HepG2 (cell line): ENCODE measurements around the gene ERCC4. TPM values are rescaled to one million over a fixed set of nuclear protein-coding genes. Genes with fewer than 3 reads are reported as not detected.

Experiments used
- ATF7 ChIP-seq, 2 experiments: fragments of 450-650 bp in 1 of 2; sonication (generic) in 1 of 2; formaldehyde crosslinking in 1 of 2; IDR thresholded peaks; 2 replicates each; pipeline versions ENCODE4 v1.4.0 to v1.6.1; 2016 to 2020; ENCODE audit warnings: antibody characterized with exemption in 1 of 2, mild to moderate bottlenecking in 1 of 2, missing genetic modification reagents in 1 of 2
- CBFB ChIP-seq: sonication (generic); formaldehyde crosslinking; IDR thresholded peaks from 2 replicates; pipeline ENCODE4 v1.4.0; 2020; ENCODE audit warnings: missing genetic modification reagents
- DDIT3 ChIP-seq: sonication (generic); formaldehyde crosslinking; IDR thresholded peaks from 2 replicates; pipeline ENCODE4 v1.4.0; 2020; ENCODE audit warnings: mild to moderate bottlenecking, missing genetic modification reagents
- E2F5 ChIP-seq: sonication (generic); formaldehyde crosslinking; conservative IDR thresholded peaks from 2 replicates; pipeline ENCODE4 v1.4.0; 2020; ENCODE audit warnings: missing genetic modification reagents
- HNF4G ChIP-seq, 2 experiments: sonication (generic) in 1 of 2; formaldehyde crosslinking in 1 of 2; IDR thresholded peaks; 2 replicates each; pipeline versions ENCODE4 v1.4.0 to v1.6.1; 2011 to 2020; ENCODE audit warnings: borderline replicate concordance in 2 of 2, low read depth in 2 of 2, mild to moderate bottlenecking in 2 of 2, low read length in 1 of 2, missing genetic modification reagents in 1 of 2, moderate library complexity in 1 of 2
- MEIS2 ChIP-seq: sonication (generic); formaldehyde crosslinking; IDR thresholded peaks from 2 replicates; pipeline ENCODE4 v1.9.0; 2021; ENCODE audit warnings: mild to moderate bottlenecking, missing genetic modification reagents
- MTERF4 ChIP-seq: sonication (generic); formaldehyde crosslinking; IDR thresholded peaks from 2 replicates; pipeline ENCODE4 v1.8.0; 2023; ENCODE audit warnings: mild to moderate bottlenecking, missing genetic modification reagents
- NKX3-1 ChIP-seq: sonication (generic); formaldehyde crosslinking; IDR thresholded peaks from 2 replicates; pipeline ENCODE4 v1.5.0; 2020; ENCODE audit warnings: missing genetic modification reagents
- NR2F6 ChIP-seq, 2 experiments: IDR thresholded peaks; 2 replicates each; pipeline ENCODE4 v1.6.1; 2016; ENCODE audit warnings: antibody characterized with exemption in 1 of 2, mild to moderate bottlenecking in 1 of 2
- PLSCR1 ChIP-seq: sonication (generic); formaldehyde crosslinking; IDR thresholded peaks from 2 replicates; pipeline ENCODE4 v1.5.0; 2020; ENCODE audit warnings: missing genetic modification reagents, mild to moderate bottlenecking, borderline replicate concordance
- SMYD3 ChIP-seq: sonication (generic); formaldehyde crosslinking; IDR thresholded peaks from 2 replicates; pipeline ENCODE4 v1.8.1; 2023; ENCODE audit warnings: mild to moderate bottlenecking, missing genetic modification reagents
- SP2 ChIP-seq: sonication (generic); formaldehyde crosslinking; IDR thresholded peaks from 2 replicates; pipeline ENCODE4 v1.5.1; 2020; ENCODE audit warnings: mild to moderate bottlenecking, missing genetic modification reagents
- STAG1 ChIP-seq: sonication (generic); formaldehyde crosslinking; IDR thresholded peaks from 2 replicates; pipeline ENCODE4 v1.4.0; 2020; ENCODE audit warnings: missing genetic modification reagents
- TBP ChIP-seq: sonication (generic); formaldehyde crosslinking; IDR thresholded peaks from 2 replicates; pipeline ENCODE4 v1.5.0; 2020; ENCODE audit warnings: missing genetic modification reagents
- ZBTB42 ChIP-seq: sonication (generic); formaldehyde crosslinking; IDR thresholded peaks from 2 replicates; pipeline ENCODE4 v1.5.0; 2020; ENCODE audit warnings: mild to moderate bottlenecking, missing genetic modification reagents
- ZNF205 ChIP-seq: IDR thresholded peaks from 2 replicates; pipeline ENCODE4 v1.6.1; 2018; ENCODE audit warnings: missing biosample characterization, missing genetic modification reagents
- ZNF552 ChIP-seq: sonication (generic); formaldehyde crosslinking; IDR thresholded peaks from 2 replicates; pipeline ENCODE4 v1.9.0; 2022; ENCODE audit warnings: missing genetic modification reagents, mild to moderate bottlenecking, borderline replicate concordance
- ZNF577 ChIP-seq: sonication (generic); formaldehyde crosslinking; IDR thresholded peaks from 2 replicates; pipeline ENCODE4 v1.4.0; 2020; ENCODE audit warnings: mild to moderate bottlenecking, low read depth, missing genetic modification reagents, borderline replicate concordance
- ZNF790 ChIP-seq: sonication (generic); formaldehyde crosslinking; IDR thresholded peaks from 2 replicates; pipeline ENCODE4 v1.8.0; 2022; ENCODE audit warnings: missing genetic modification reagents, mild to moderate bottlenecking, borderline replicate concordance
- polyA plus RNA-seq, 8 experiments: library from polyadenylated mRNA; depleted of rRNA in 3 of 8; stranded (reverse) in 7 of 8; unstranded in 1 of 8; fragments of >200 nt; fragmentation: Illumina TruSeq in 4 of 8; extraction: Trizol in 4 of 8; gene quantifications; 2 replicates each; pipeline versions ENCODE4 v1.2.1 to v1.2.3, GENCODE V29; 2011 to 2016; ENCODE audit warnings: low read depth in 4 of 8, missing spikeins in 1 of 8, mixed read lengths in 1 of 8; ENCODE audit not compliant: insufficient read depth in 1 of 8
- total RNA-seq, 5 experiments: library from RNA; depleted of rRNA; stranded (reverse); fragments of >200 nt; fragmentation: Illumina TruSeq; extraction: Trizol; gene quantifications; 2 replicates each; pipeline ENCODE4 v1.2.3, GENCODE V29; 2016; ENCODE audit warnings: low read depth in 1 of 5
- TF ChIP-seq, protein P1 (sequence below): IDR thresholded peaks from 2 replicates; pipeline ENCODE4 v1.6.1; 2016; ENCODE audit warnings: missing genetic modification reagents, missing compliant biosample characterization
- TF ChIP-seq, protein P2 (sequence below): IDR thresholded peaks from 2 replicates; pipeline ENCODE4 v1.6.1; 2016; ENCODE audit warnings: missing compliant biosample characterization, missing genetic modification reagents, borderline replicate concordance
- TF ChIP-seq, protein P3 (sequence below): sonication (generic); formaldehyde crosslinking; IDR thresholded peaks from 2 replicates; pipeline ENCODE4 v1.4.0; 2020; ENCODE audit warnings: low read depth, mild to moderate bottlenecking, missing genetic modification reagents

Gene ERCC4
- total and polyA plus RNA-seq, 2 of the 13 experiments (the other 11 are each of a cell fraction or from before 2014, with no cell fraction given): 5.4 to 15.2 TPM

- TF ChIP-seq HNF4G (IDR thresholded peaks at IDR 0.05; ENCODE audit: borderline replicate concordance, low read depth, low read length) (no peak), HNF4G (CRISPR knock-in tag; IDR thresholded peaks at IDR 0.05; ENCODE audit: borderline replicate concordance, low read depth) (no peak), PLSCR1 (CRISPR knock-in tag) (no peak), ZNF205 (CRISPR knock-in tag) (no peak), E2F5 (CRISPR knock-in tag) (no peak), ATF7 (IDR thresholded peaks at IDR 0.05) (no peak; the same call in 1 of the 2 replicates), ATF7 (CRISPR knock-in tag; IDR thresholded peaks at IDR 0.05) (no peak), MEIS2 (CRISPR knock-in tag) (peak; percentile 29; the same call in 1 of the 2 replicates), DDIT3 (CRISPR knock-in tag) (no peak), SMYD3 (CRISPR knock-in tag) (0 out of 2 replicates have a peak, but pooled peaks have one; percentile 44), CBFB (no peak), ZNF577 (CRISPR knock-in tag) (no peak), NKX3-1 (no peak; the same call in 1 of the 2 replicates), ZBTB42 (CRISPR knock-in tag) (no peak), NR2F6 (IDR thresholded peaks at IDR 0.05) (no peak; the same call in 1 of the 2 replicates), NR2F6 (CRISPR knock-in tag; IDR thresholded peaks at IDR 0.05) (0 out of 2 replicates have a peak, but pooled peaks have one; percentile 6), TBP (0 out of 2 replicates have a peak, but pooled peaks have one; percentile 48), ZNF790 (no peak), SP2 (CRISPR knock-in tag) (no peak), ZNF552 (CRISPR knock-in tag) (no peak), STAG1 (CRISPR knock-in tag) (peak; percentile 24; the same call in 1 of the 2 replicates), MTERF4 (CRISPR knock-in tag) (no peak)
- TF ChIP-seq, protein P1, sequence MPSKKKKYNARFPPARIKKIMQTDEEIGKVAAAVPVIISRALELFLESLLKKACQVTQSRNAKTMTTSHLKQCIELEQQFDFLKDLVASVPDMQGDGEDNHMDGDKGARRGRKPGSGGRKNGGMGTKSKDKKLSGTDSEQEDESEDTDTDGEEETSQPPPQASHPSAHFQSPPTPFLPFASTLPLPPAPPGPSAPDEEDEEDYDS: no peak
- TF ChIP-seq, protein P2, sequence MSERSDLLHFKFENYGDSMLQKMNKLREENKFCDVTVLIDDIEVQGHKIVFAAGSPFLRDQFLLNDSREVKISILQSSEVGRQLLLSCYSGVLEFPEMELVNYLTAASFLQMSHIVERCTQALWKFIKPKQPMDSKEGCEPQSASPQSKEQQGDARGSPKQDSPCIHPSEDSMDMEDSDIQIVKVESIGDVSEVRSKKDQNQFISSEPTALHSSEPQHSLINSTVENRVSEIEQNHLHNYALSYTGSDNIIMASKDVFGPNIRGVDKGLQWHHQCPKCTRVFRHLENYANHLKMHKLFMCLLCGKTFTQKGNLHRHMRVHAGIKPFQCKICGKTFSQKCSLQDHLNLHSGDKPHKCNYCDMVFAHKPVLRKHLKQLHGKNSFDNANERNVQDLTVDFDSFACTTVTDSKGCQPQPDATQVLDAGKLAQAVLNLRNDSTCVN (CRISPR knock-in tag): no peak; the same call in 1 of the 2 replicates
- TF ChIP-seq, protein P3, sequence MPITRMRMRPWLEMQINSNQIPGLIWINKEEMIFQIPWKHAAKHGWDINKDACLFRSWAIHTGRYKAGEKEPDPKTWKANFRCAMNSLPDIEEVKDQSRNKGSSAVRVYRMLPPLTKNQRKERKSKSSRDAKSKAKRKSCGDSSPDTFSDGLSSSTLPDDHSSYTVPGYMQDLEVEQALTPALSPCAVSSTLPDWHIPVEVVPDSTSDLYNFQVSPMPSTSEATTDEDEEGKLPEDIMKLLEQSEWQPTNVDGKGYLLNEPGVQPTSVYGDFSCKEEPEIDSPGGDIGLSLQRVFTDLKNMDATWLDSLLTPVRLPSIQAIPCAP: no peak
Observed at GRCh38 chr16:13957197-13958078, 37.5 kb downstream of the ERCC4 start (continued).
